Measurements from ENCODE around the gene OMP. TPM values are rescaled to one million over a fixed set of nuclear protein-coding genes. Genes with fewer than 3 reads are reported as not detected.

The OMP gene, protein sequence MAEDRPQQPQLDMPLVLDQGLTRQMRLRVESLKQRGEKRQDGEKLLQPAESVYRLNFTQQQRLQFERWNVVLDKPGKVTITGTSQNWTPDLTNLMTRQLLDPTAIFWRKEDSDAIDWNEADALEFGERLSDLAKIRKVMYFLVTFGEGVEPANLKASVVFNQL
- total RNA-seq, result not detected

DNA sequence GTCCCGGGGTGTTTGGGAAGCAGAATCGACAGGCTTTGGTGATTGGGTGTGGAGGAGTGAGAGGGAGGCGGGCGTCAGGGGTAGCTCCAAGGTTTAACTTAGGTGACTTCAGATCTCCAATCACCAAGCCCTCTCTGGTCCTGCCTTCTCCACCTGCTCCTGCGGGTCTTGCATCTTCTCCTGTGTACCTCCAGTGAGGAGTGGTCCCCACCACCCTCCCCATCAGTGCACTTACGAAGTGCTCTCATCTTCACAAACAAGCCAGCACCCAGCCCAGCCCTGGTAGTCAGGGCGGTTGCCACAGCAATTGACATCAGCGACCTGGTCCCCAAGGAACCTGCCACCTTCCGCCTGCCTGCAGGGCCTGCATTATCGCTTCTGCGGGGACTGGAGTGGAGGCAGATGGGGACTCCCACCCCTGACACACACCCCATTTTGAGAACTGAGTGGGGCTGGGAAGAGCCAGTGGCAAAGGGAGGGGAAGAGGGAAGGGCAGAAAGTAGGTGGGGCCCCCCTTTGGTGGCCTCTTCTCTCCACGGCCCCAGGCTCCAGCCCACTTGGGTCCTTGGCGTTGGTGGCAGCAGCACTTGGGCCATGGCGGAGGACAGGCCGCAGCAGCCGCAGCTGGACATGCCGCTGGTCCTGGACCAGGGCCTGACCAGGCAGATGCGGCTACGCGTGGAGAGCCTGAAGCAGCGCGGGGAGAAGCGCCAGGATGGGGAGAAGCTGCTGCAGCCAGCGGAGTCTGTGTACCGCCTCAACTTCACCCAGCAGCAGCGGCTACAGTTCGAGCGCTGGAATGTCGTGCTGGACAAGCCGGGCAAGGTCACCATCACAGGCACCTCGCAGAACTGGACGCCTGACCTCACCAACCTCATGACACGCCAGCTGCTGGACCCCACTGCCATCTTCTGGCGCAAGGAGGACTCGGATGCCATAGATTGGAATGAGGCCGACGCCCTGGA lies at the start of gene OMP:
Gene OMP (plus strand): TSS at position 595 of the 965 bp plus-strand sequence. CDS start 0 bp downstream, at position 595.
- Histone ChIP-seq H3K9me3 (no peaks in the 10 kb centered on the region), H3K36me3 (peaks cover 0 to 10% (median 3%) of the 10 kb centered on the region in 4 donors), H3K27me3 (no peaks in the 10 kb centered on the region), H3K4me1 (peaks cover 0 to 10% (median 5%) of the 10 kb centered on the region in 4 donors), H3K4me3 (no peak within 1 kb of the TSS), H3K27ac (replicated peaks in 1 of 4) (no peak within 1 kb of the TSS)
- DNase-seq (ENCODE audit: extremely low spot score), result no peak
- no peak for TF ChIP-seq POLR2A (IDR thresholded peaks at IDR 0.05; ENCODE audit: low read depth)
- no peak for TF ChIP-seq CTCF (IDR thresholded peaks at IDR 0.05)
- no peak for TF ChIP-seq POLR2AphosphoS5 (IDR thresholded peaks at IDR 0.05)
- TF ChIP-seq EP300 (IDR thresholded peaks at IDR 0.05), result no peak
- 94% methylated on average over 24 of the region's 37 CpGs for WGBS
- intact Hi-C loops (cut with DNase I), result no loop called here

- intact Hi-C loops (cut with DNase I), result no loop called here
Observed at GRCh38 chr11:77053217-77054015, 49.2 kb upstream of the OMP start.

GRCh38 chr11:77054084-77054483 lies 48.6 kb upstream of the OMP start:
- WGBS, result 84% methylated on average over 1 of the region's 1 CpG

More at GRCh38 chr11:77053217-77054015, 49.2 kb upstream of the OMP start:
- Histone ChIP-seq H3K27ac (replicated peaks in 1 of 4) (no peak overlapping the region), H3K27me3 (no peaks in the 10 kb centered on the region), H3K36me3 (no peaks in the 10 kb centered on the region), H3K9me3 (peaks cover 0 to 20% (median 14%) of the 10 kb centered on the region in 4 donors), H3K4me1 (no peaks in the 10 kb centered on the region), H3K4me3 (no peak overlapping the region)
- TF ChIP-seq EP300 (IDR thresholded peaks at IDR 0.05) (no peak), POLR2AphosphoS5 (IDR thresholded peaks at IDR 0.05) (no peak), POLR2A (IDR thresholded peaks at IDR 0.05; ENCODE audit: low read depth) (no peak), CTCF (IDR thresholded peaks at IDR 0.05) (no peak)
- DNase-seq (ENCODE audit: extremely low spot score), result no peak
- WGBS, result 92% methylated on average over 14 of the region's 14 CpGs

More at GRCh38 chr11:77054084-77054483, 48.6 kb upstream of the OMP start:
- Histone ChIP-seq H3K9me3 (peaks cover 0 to 20% (median 14%) of the 10 kb centered on the region in 4 donors), H3K27ac (replicated peaks in 1 of 4) (no peak overlapping the region), H3K4me1 (no peaks in the 10 kb centered on the region), H3K4me3 (no peak overlapping the region), H3K27me3 (no peaks in the 10 kb centered on the region), H3K36me3 (no peaks in the 10 kb centered on the region)
- TF ChIP-seq CTCF (IDR thresholded peaks at IDR 0.05) (no peak), EP300 (IDR thresholded peaks at IDR 0.05) (no peak), POLR2A (IDR thresholded peaks at IDR 0.05; ENCODE audit: low read depth) (no peak), POLR2AphosphoS5 (IDR thresholded peaks at IDR 0.05) (no peak)
- intact Hi-C loops (cut with DNase I), result no loop called here
- DNase-seq (ENCODE audit: extremely low spot score), result no peak
